Small intestine (tissue), 16 donors: ENCODE data around the gene SPNS2. TPM values are rescaled to one million over a fixed set of nuclear protein-coding genes. Genes with fewer than 3 reads are reported as not detected.
A peak's percentile ranks its signal among the peaks of the same experiment; 100 is the strongest.

Source experiments
- DNase-seq, 2 donors: peaks; one replicate each; pipeline versions ENCODE4 v3.0.0 to v3.0.0-alpha.2; 2013
- FAIRE-seq: peaks from 2 replicates; lab custom pipeline; 2012; peaks lifted over from hg19 to GRCh38; lab: Jason Lieb, UNC
- H3K27ac ChIP-seq, 3 donors: one replicate each; pipeline ENCODE4 v1.5.1; 2013; ENCODE audit warnings: low read length in 2 of 3, mild to moderate bottlenecking in 2 of 3, control low read depth in 1 of 3, inconsistent platforms in 1 of 3, low read depth in 1 of 3, moderate library complexity in 1 of 3
- H3K27me3 ChIP-seq, 3 donors: one replicate each; pipeline ENCODE4 v1.6.1; 2013; ENCODE audit warnings: low read length in 3 of 3, inconsistent platforms in 1 of 3; ENCODE audit not compliant: control insufficient read depth in 3 of 3, insufficient read depth in 3 of 3
- H3K36me3 ChIP-seq, 3 donors: one replicate each; pipeline ENCODE4 v1.6.1; 2013; ENCODE audit warnings: low read length in 3 of 3, inconsistent platforms in 1 of 3, low read depth in 1 of 3, mild to moderate bottlenecking in 1 of 3, moderate library complexity in 1 of 3; ENCODE audit not compliant: control insufficient read depth in 3 of 3, insufficient read depth in 2 of 3
- H3K4me1 ChIP-seq, 3 donors: one replicate each; pipeline ENCODE4 v1.6.1; 2013; ENCODE audit warnings: low read length in 2 of 3, inconsistent platforms in 1 of 3, low read depth in 1 of 3, mild to moderate bottlenecking in 1 of 3, moderate library complexity in 1 of 3; ENCODE audit not compliant: control insufficient read depth in 3 of 3, insufficient read depth in 2 of 3
- H3K4me3 ChIP-seq, 3 donors: one replicate each; pipeline ENCODE4 v1.5.1; 2013; ENCODE audit warnings: low read length in 3 of 3, control low read depth in 1 of 3, inconsistent platforms in 1 of 3, low read depth in 1 of 3, mild to moderate bottlenecking in 1 of 3, moderate library complexity in 1 of 3
- H3K9me3 ChIP-seq, 2 donors: one replicate each; pipeline ENCODE4 v1.6.1; 2013; ENCODE audit warnings: low read depth in 1 of 2, low read length in 1 of 2; ENCODE audit not compliant: control insufficient read depth in 2 of 2, insufficient read depth in 1 of 2
- WGBS, 3 donors: extraction: QIAGEN DNeasy Blood & Tissue Kit; methylation state at CpG; one replicate each; pipeline ENCODE4 v1.1.7; 2013; 5-methylcytosine and 5-hydroxymethylcytosine counted together
- long read RNA-seq, 10 donors: transcript quantifications; one replicate each; lab custom pipeline, GENCODE V29; 2026
- polyA plus RNA-seq, 4 donors: library from polyadenylated mRNA; stranded (reverse) in 3 of 4; unstranded in 1 of 4; fragments of 200-250 nt in 3 of 4; fragments of 120-200 nt in 1 of 4; gene quantifications; one replicate each; pipeline versions ENCODE4 v1.2.1 to v1.2.3, GENCODE V29; 2013
- donor health status: healthy with polysubstance abuse.
- donor health status: control.
- donor health status: control.
- donor health status: Bipolar disorder and iron deficiency.
- donor health status: healthy.

SPNS2 gene, protein sequence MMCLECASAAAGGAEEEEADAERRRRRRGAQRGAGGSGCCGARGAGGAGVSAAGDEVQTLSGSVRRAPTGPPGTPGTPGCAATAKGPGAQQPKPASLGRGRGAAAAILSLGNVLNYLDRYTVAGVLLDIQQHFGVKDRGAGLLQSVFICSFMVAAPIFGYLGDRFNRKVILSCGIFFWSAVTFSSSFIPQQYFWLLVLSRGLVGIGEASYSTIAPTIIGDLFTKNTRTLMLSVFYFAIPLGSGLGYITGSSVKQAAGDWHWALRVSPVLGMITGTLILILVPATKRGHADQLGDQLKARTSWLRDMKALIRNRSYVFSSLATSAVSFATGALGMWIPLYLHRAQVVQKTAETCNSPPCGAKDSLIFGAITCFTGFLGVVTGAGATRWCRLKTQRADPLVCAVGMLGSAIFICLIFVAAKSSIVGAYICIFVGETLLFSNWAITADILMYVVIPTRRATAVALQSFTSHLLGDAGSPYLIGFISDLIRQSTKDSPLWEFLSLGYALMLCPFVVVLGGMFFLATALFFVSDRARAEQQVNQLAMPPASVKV
- polyA plus RNA-seq, result 10 to 100 TPM in 2 of 4 donors, 1 to 10 TPM in 2; 6.3 to 37.3 (median 22.3) TPM
- long read RNA-seq, donor 1, result 0 reads
- long read RNA-seq, donor 2, result 0 reads
- long read RNA-seq, donor 3, partial matches to known transcripts, result 0 of 3 reads
- long read RNA-seq, donor 3, other reads (novel, unspliced or antisense), result 0 of 3 reads
- long read RNA-seq, donor 4, result 0 reads
- long read RNA-seq, donor 5, partial matches to known transcripts, result 0 of 1 reads
- long read RNA-seq, donor 5, other reads (novel, unspliced or antisense), result 0 of 1 reads
- long read RNA-seq, donor 6, partial matches to known transcripts, result 30 of 32 reads
- long read RNA-seq, donor 6, other reads (novel, unspliced or antisense), result 0 of 32 reads
- long read RNA-seq, donor 7, result 0 reads
- long read RNA-seq, donor 8, result 0 reads
- long read RNA-seq, donor 9, result 0 reads
- long read RNA-seq, donor 10, partial matches to known transcripts, result 8 of 11 reads
- long read RNA-seq, donor 10, other reads (novel, unspliced or antisense), result 0 of 11 reads

DNA sequence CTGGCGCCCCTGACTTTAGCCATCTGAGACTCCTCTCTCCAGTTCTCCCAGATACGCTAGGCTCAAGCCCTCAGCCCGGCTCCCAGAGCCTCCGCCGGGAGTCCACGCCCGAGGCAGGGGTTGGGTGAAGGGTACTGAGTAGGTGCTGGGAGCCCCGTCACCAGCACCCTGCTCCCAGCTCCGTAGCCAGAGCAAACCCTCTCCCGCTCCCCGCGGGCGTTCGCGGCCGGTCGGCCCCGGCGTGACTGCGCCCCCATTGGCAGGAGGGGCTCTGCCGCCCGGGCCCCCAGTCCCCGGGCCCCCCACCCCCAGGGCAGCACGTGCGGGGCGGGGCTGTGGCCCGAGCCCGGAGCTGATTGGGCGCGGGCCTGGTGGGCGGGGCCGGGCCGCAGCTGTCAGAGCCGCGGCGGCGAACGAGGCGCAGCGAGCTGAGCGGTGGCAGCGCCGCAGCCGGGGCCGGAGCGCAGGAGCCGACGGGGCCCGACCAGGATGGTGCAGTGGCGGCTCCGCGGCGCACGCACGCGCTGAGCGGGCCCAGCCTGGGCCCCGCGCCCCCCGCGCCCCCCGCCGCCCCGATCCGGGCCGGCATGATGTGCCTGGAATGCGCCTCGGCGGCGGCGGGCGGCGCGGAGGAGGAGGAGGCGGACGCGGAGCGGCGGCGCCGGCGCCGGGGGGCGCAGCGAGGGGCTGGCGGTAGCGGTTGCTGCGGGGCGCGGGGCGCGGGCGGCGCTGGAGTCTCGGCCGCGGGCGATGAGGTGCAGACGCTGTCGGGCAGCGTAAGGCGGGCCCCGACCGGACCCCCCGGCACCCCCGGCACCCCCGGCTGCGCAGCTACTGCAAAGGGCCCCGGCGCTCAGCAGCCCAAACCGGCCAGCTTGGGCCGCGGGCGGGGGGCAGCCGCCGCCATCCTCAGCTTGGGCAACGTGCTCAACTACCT lies at the start of gene SPNS2:
Gene SPNS2, plus strand, starts transcription at position 421 of the 937 bp plus-strand sequence. Its CDS starts 167 bp downstream, at position 588.
- H3K27ac ChIP-seq, result peak within 1 kb of the TSS; percentile 30 to 50 (median 39)
- DNase-seq (peak; percentile 73 to 84), FAIRE-seq (no peak)
- H3K27me3 ChIP-seq, result peaks cover 0 to 7% (median 2%) of the 10 kb centered on the region in 3 donors
- H3K36me3 ChIP-seq, result peaks cover 0 to 14% (median 0%) of the 10 kb centered on the region in 3 donors
- peaks cover 4 to 28% (median 7%) of the 10 kb centered on the region in 3 donors for H3K4me1 ChIP-seq
- peak within 1 kb of the TSS; percentile 36 to 74 (median 46) for H3K4me3 ChIP-seq
- no peaks in the 10 kb centered on the region for H3K9me3 ChIP-seq
- 0 to 1% (median 1%) methylated on average over 25 to 117 of the region's 117 CpGs for WGBS, 3 donors

DNA sequence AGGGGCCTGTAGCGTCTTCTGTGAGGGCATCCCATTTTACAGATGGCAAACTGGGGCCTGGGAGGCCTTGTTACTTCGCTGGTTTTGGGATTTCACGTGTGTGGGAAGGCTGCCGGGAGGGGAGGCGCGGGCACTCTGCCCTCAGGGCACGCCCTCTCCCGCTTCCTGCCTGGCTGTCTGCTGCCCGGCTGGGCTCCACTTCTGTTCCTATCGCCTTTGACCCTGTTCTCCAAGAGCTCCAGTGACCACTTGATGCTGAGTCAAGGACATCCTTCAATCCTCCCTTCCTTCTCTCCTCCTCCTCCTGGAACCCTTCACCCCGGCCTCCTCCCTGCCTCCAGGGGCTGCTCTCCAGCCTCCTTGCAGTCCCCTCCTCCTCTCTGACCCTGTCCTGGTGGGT lies 48.9 kb upstream of the SPNS2 start:
- no peaks in the 10 kb centered on the region for H3K27me3 ChIP-seq
- H3K27ac ChIP-seq, result no peak overlapping the region
- H3K4me3 ChIP-seq, result no peak overlapping the region
- H3K4me1 ChIP-seq, result peaks cover 0 to 9% (median 0%) of the 10 kb centered on the region in 3 donors
- DNase-seq (peak in 1 of 2 donors; percentile 23), FAIRE-seq (no peak)
- H3K36me3 ChIP-seq, result no peaks in the 10 kb centered on the region
- H3K9me3 ChIP-seq, result no peaks in the 10 kb centered on the region
- WGBS, 3 donors, result 18 to 44% (median 39%) methylated on average over 10 to 11 of the region's 11 CpGs

DNA sequence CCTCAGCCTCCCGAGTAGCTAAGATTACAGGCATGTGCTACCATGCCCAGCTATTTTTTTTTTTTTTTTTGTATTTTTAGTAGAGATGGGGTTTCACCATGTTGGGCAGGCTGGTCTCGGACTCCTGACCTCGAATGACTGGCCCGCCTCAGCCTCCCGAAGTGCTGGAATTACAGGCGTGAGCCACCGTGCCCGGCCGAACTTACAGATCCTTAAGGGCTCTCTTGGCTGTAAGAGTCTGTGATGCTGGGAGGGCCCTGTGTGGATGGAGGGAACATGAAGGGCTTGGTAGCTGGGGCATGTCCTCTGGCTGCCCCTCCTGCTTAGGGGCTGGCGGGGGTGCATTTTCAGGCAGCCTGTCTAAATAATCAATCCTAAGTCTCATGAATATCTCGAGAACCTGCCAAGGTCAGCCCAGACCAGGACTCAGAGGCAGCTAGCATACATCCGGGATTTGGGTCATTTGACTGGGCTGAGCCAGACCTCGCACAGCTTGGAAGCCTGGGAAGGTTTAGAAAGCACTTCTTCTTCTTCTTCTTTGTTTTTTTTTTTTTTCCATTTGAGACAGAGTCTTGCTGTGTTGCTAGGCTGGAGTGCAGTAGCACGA lies 47.9 kb upstream of the SPNS2 start:
- Histone ChIP-seq H3K36me3 (no peaks in the 10 kb centered on the region), H3K4me3 (no peak overlapping the region), H3K9me3 (no peaks in the 10 kb centered on the region), H3K27me3 (no peaks in the 10 kb centered on the region), H3K27ac (no peak overlapping the region), H3K4me1 (peaks cover 0 to 9% (median 0%) of the 10 kb centered on the region in 3 donors)
- DNase-seq (no peak), FAIRE-seq (no peak)
- WGBS, 3 donors, result 83 to 88% (median 87%) methylated on average over 14 of the region's 14 CpGs

DNA sequence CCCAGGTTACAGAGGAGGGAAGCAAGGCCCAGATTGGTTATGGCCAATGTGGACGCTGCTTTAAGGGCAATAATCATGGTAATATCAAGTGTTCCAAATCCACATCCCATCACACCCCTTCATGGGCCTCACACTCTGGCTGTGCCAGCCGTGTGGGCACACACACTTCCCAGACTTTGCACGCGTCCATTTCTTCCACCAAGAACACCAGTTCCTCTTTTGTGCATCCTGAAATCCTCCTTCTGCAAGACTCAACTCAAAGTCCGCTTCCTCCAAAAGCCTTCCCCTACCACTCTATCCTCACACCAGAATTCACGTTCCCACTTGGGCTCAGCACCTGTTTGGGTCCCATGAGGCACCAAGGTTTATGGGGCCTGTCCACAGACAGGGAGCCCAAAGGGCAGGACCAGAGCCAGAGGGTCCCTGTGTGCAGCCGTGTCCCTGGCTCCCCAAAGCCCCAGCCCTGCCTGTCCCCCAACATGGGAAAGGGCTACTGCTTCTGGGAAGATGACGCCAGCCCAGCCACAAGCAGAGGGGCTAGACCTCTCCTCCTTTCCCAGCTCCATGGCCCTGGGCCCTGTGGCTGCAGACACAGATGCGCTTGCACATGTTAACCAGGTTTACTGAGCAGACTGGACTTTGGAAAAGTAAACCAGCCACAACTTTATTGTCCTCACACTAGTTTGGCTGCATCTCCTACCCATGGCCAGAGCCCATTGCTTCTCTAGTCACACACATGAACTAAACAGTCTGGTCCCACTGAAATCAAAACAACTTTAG lies 44.7 kb upstream of the SPNS2 start:
- no peaks in the 10 kb centered on the region for H3K36me3 ChIP-seq
- H3K4me1 ChIP-seq, result peaks cover 0 to 9% (median 0%) of the 10 kb centered on the region in 3 donors
- WGBS, 3 donors, result 69 to 80% (median 70%) methylated on average over 9 of the region's 9 CpGs
- peak overlapping the region in 1 of 3 donors; percentile 18 for H3K27ac ChIP-seq
- H3K9me3 ChIP-seq, result no peaks in the 10 kb centered on the region
- H3K27me3 ChIP-seq, result no peaks in the 10 kb centered on the region
- DNase-seq (peak; percentile 25 to 79), FAIRE-seq (no peak)
- no peak overlapping the region for H3K4me3 ChIP-seq

DNA sequence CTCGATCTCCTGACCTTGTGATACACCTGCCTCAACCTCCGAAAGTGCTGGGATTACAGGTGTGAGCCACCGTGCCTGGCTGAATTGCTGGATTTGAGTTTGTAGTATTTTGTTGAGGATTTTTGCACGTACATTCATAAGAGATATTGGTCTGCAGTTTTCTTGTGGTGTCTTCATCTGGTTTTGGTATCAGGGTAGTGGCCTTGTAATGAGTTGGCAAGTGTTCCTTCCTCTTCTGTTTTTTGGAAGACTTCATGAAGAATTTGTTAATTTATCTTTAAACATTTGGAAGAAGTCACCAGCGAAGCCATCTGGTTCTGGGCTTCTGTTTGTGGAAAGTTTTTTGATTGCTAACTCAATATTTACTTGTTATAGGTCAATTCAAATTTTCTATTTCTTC lies 38.0 kb upstream of the SPNS2 start:
- Histone ChIP-seq H3K4me3 (no peak overlapping the region), H3K4me1 (no peaks in the 10 kb centered on the region), H3K27ac (no peak overlapping the region), H3K9me3 (peaks cover 0 to 18% of the 10 kb centered on the region in 2 donors), H3K27me3 (no peaks in the 10 kb centered on the region), H3K36me3 (peaks cover 0 to 3% (median 0%) of the 10 kb centered on the region in 3 donors)
- 74 to 89% (median 83%) methylated on average over 5 of the region's 5 CpGs for WGBS, 3 donors
- FAIRE-seq (no peak), DNase-seq (no peak)

DNA sequence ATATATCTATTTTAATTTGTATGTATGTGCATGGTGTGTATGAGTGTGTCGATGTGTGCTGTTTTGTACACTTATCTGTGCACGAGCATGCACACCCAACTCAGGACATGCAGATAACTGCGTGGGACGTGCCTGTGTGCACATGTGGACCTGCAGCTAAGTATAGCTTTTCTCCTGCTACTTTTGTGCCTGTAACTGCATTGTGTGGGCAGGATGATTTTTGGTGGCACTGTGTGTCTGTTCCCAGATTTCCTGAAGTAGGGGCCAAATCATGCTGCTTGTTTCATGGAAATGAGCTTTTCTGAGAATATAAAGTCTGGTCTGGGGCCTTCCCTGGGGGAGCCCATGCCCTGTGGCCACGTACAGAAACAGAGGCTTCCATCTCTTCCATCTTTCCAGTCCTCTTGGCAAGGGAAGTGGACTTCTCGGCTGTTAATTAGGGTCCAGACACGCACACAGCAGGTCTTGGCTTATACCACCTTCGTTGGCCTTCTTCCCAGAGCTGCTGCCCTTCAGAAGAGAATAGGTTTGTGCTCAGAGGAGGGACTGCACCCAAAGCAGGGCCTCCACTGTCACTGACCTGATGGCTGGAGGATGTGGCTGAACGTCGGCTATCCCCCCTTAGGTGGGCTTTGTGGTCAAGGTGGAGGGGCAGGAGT lies 34.7 kb upstream of the SPNS2 start:
- H3K4me3 ChIP-seq, result no peak overlapping the region
- H3K27ac ChIP-seq, result no peak overlapping the region
- 70 to 77% (median 73%) methylated on average over 10 of the region's 10 CpGs for WGBS, 3 donors
- FAIRE-seq (no peak), DNase-seq (no peak)
- peaks cover 0 to 3% (median 0%) of the 10 kb centered on the region in 3 donors for H3K36me3 ChIP-seq
- H3K27me3 ChIP-seq, result no peaks in the 10 kb centered on the region
- H3K9me3 ChIP-seq, result peaks cover 0 to 18% of the 10 kb centered on the region in 2 donors
- H3K4me1 ChIP-seq, result no peaks in the 10 kb centered on the region
